Body of pancreas (tissue), 4 donors: ENCODE data around the gene LGALS4.

Experiments used
- CTCF ChIP-seq, 7 experiments: fragments of 450-650 bp in 4 of 7; fragments of 200-600 bp in 3 of 7; sonication (generic) in 3 of 7; IDR thresholded peaks; one replicate each; pipeline ENCODE4 v1.5.1; 2016 to 2019; ENCODE audit warnings: antibody characterized with exemption in 7 of 7
- POLR2A ChIP-seq, 3 donors: fragments of 450-650 bp; IDR thresholded peaks; one replicate each; pipeline ENCODE4 v1.6.1; 2016; ENCODE audit warnings: antibody characterized with exemption in 3 of 3, mild to moderate bottlenecking in 2 of 3

- no peak for TF ChIP-seq CTCF (IDR thresholded peaks at IDR 0.05)
- TF ChIP-seq POLR2A (IDR thresholded peaks at IDR 0.05) = no peak
Observed at GRCh38 chr19:38839816-38840582, 27.3 kb upstream of the LGALS4 start.
